OCI-LY7 (cell line): Measurements from ENCODE around the gene KRT3. TPM values are rescaled to one million over a fixed set of nuclear protein-coding genes. Genes with fewer than 3 reads are reported as not detected.
"Not testable (repeated sequence)": the region's sequence is repeated elsewhere in the genome, so short reads cannot be mapped to it uniquely, and the experiment has no call there.

Experiments used
- BruUV-seq: library from RNA; stranded (reverse); fragments of 400-500 nt; replicated peaks from 2 replicates; lab custom pipeline; 2021; lab: Mats Ljungman, UMichigan
- CTCF ChIA-PET: fragments of 300-600 bp; sonication (Branson Sonifier 250); formaldehyde crosslinking; loops from one replicate; lab custom pipeline; 2022; ENCODE audit warnings: antibody characterized with exemption; ENCODE audit not compliant: unreplicated experiment; lab: Charles Lee
- POLR2A ChIA-PET: fragments of 300-600 bp; sonication (Branson Sonifier 250); formaldehyde crosslinking; loops from one replicate; lab custom pipeline; 2022; ENCODE audit warnings: antibody characterized with exemption; lab: Charles Lee
- DNase-seq: peaks from one replicate; pipeline ENCODE4 v3.0.0-alpha.2; 2015; ENCODE audit warnings: low spot score
- H2AFZ ChIP-seq: fragments of 200-600 bp; sonication (generic), shearing (Covaris generic); 2 replicates; pipeline ENCODE4 v1.6.1; 2014; ENCODE audit warnings: mild to moderate bottlenecking, antibody characterized with exemption, low read length, moderate library complexity
- H3K27ac ChIP-seq: fragments of 200-600 bp; sonication (generic); 2 replicates; pipeline ENCODE4 v1.5.1; 2014; ENCODE audit warnings: mixed run types, low read depth, mild to moderate bottlenecking, moderate library complexity, low read length, inconsistent platforms; ENCODE audit not compliant: poor library complexity, severe bottlenecking
- H3K36me3 ChIP-seq: fragments of 200-600 bp; sonication (generic); 2 replicates; pipeline ENCODE4 v1.6.1; 2014; ENCODE audit warnings: mild to moderate bottlenecking, antibody characterized with exemption, low read length, moderate library complexity, mixed read lengths; ENCODE audit not compliant: insufficient read depth
- H3K4me1 ChIP-seq: fragments of 200-600 bp; sonication (generic); 2 replicates; pipeline ENCODE4 v1.5.1; 2014; ENCODE audit warnings: mild to moderate bottlenecking, low read length; ENCODE audit not compliant: insufficient read depth, poor library complexity, severe bottlenecking
- H3K4me2 ChIP-seq: fragments of 200-600 bp; sonication (generic); 2 replicates; pipeline ENCODE4 v1.6.1; 2014; ENCODE audit warnings: mild to moderate bottlenecking, low read length
- H3K4me3 ChIP-seq: fragments of 200-600 bp; sonication (generic); 2 replicates; pipeline ENCODE4 v1.5.1; 2014; ENCODE audit warnings: mild to moderate bottlenecking, low read depth, low read length; ENCODE audit not compliant: poor library complexity, severe bottlenecking
- H3K79me2 ChIP-seq: fragments of 200-600 bp; sonication (generic); 2 replicates; pipeline ENCODE4 v1.6.1; 2016; ENCODE audit warnings: low read depth, mild to moderate bottlenecking, low read length, moderate library complexity, mixed read lengths; ENCODE audit not compliant: insufficient read depth
- H3K9me2 ChIP-seq: fragments of 200-600 bp; sonication (generic); 2 replicates; pipeline ENCODE4 v1.6.1; 2016; ENCODE audit warnings: mild to moderate bottlenecking, low read length, mixed read lengths; ENCODE audit not compliant: insufficient read depth
- H3K9me3 ChIP-seq: fragments of 200-600 bp; sonication (generic); 2 replicates; pipeline ENCODE4 v1.6.1; 2014; ENCODE audit warnings: mild to moderate bottlenecking, mixed run types, low read length, mixed read lengths
- H4K20me1 ChIP-seq: fragments of 200-600 bp; sonication (generic); 2 replicates; pipeline ENCODE4 v1.6.1; 2014; ENCODE audit warnings: mild to moderate bottlenecking, antibody characterized with exemption, low read length, moderate library complexity, mixed read lengths; ENCODE audit not compliant: insufficient read depth
- EZH2phosphoT487 ChIP-seq: fragments of 200-600 bp; sonication (generic); IDR thresholded peaks from 2 replicates; pipeline ENCODE4 v1.6.1; 2018; ENCODE audit warnings: low read depth, borderline replicate concordance, mild to moderate bottlenecking, mixed run types, antibody characterized with exemption, low read length, moderate library complexity, mixed read lengths
- intact Hi-C: fragments of 100-400 bp; cut with micrococcal nuclease; formaldehyde crosslinking; loops from one replicate; pipeline ENCODE4 v1.10.0; 2022; ENCODE audit not compliant: unreplicated experiment
- total RNA-seq, 2 experiments: library from RNA; depleted of rRNA in 1 of 2; stranded (reverse); fragments of >200 nt in 1 of 2; shearing (Covaris generic) in 1 of 2; gene quantifications; 2 replicates each; pipeline ENCODE4 v1.2.3, GENCODE V29; 2014 to 2022
- TF ChIP-seq, protein P1 (sequence below): fragments of 200-600 bp; sonication (generic); conservative IDR thresholded peaks from 2 replicates; pipeline ENCODE4 v1.5.1; 2014; ENCODE audit warnings: mild to moderate bottlenecking, antibody characterized with exemption, low read length, moderate library complexity, mixed read lengths

KRT3 gene
- total RNA-seq, 2 experiments from 2014 or later = not detected

DNA sequence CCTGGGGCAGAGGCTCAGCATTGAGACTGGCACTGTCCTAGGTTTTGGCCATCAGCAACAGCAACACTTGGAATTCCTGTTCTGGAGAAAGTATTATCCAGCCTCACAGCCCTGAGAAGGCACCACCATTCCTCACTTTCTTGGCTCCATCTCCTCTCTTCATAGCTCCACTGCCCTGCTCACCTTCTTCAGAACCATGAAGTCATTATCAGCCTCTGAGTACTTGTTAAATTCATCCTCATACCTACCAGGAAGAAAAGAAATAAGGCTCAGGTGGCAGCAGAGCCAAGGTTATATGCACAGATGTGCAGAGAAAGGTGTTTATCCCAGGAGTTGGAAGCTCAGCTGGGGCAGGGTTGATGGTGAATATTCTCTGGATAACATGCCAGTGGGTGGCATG is 44.1 kb downstream of the KRT3 start:
- no TSS peak for BruUV-seq
- H3K4me1 ChIP-seq = no peaks in the 10 kb centered on the region
- POLR2A ChIA-PET = no interaction called here
- no peak overlapping the region for H3K27ac ChIP-seq
- no peaks in the 10 kb centered on the region for H3K9me3 ChIP-seq
- no peaks in the 10 kb centered on the region for H3K79me2 ChIP-seq
- DNase-seq = no peak
- intact Hi-C loops = no loop called here
- CTCF ChIA-PET = no interaction called here
- no peaks in the 10 kb centered on the region for H3K36me3 ChIP-seq
- no peak overlapping the region for H3K4me3 ChIP-seq
- TF ChIP-seq EZH2phosphoT487 = no peak
- TF ChIP-seq, protein P1, sequence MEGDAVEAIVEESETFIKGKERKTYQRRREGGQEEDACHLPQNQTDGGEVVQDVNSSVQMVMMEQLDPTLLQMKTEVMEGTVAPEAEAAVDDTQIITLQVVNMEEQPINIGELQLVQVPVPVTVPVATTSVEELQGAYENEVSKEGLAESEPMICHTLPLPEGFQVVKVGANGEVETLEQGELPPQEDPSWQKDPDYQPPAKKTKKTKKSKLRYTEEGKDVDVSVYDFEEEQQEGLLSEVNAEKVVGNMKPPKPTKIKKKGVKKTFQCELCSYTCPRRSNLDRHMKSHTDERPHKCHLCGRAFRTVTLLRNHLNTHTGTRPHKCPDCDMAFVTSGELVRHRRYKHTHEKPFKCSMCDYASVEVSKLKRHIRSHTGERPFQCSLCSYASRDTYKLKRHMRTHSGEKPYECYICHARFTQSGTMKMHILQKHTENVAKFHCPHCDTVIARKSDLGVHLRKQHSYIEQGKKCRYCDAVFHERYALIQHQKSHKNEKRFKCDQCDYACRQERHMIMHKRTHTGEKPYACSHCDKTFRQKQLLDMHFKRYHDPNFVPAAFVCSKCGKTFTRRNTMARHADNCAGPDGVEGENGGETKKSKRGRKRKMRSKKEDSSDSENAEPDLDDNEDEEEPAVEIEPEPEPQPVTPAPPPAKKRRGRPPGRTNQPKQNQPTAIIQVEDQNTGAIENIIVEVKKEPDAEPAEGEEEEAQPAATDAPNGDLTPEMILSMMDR = no peak
- no peaks in the 10 kb centered on the region for H3K9me2 ChIP-seq
- no peak overlapping the region for H3K4me2 ChIP-seq
- no peaks in the 10 kb centered on the region for H4K20me1 ChIP-seq
- H2AFZ ChIP-seq = no peak overlapping the region

DNA sequence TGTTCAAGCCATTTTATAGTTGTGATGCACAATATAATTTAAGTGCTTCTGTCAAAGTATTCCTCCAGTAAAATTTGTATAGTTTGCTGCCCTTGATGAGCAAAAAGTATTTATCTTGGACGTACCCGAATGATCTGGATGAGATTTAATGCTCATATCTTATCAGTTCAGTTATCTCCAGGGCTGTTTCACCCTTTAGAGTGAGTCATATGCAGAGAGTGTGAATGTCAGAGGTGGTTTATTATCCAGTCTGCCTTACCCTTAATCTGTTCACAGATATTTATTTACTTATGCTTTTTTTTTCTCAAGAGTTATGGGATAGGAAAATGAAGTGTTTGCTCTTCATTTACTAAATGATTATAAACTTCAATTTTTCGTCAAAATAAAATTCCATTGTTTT is 45.4 kb downstream of the KRT3 start:
- H2AFZ ChIP-seq, H3K79me2 ChIP-seq, intact Hi-C loops, H4K20me1 ChIP-seq, H3K36me3 ChIP-seq, H3K27ac ChIP-seq, H3K9me2 ChIP-seq, H3K4me3 ChIP-seq, BruUV-seq, H3K9me3 ChIP-seq, DNase-seq, H3K4me2 ChIP-seq, CTCF ChIA-PET, POLR2A ChIA-PET, H3K4me1 ChIP-seq: not testable (repeated sequence)

DNA sequence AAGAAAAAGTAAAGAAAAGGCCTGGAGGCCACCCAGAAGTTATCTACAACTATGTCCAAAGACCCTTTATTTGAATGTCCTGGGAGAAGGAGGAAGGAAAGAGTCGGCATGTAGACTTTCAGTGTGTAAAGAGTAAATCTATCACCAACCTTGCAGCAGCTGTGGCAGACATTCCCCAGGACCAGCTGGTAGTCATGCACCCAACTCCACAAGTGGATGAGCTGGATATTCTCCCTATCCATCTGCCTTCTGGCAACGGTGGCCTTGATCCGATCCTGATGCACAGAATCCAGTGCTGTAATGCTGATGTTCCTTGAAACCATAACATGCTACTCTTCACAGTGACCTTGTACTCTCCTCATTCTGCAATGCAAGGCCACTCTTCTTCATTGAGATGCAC is 46.1 kb downstream of the KRT3 start:
- ChIA-PET CTCF (no interaction called here), POLR2A (no interaction called here)
- H3K4me3 ChIP-seq = no peak overlapping the region
- no peak for DNase-seq
- H3K9me2 ChIP-seq = no peaks in the 10 kb centered on the region
- no peaks in the 10 kb centered on the region for H4K20me1 ChIP-seq
- no peaks in the 10 kb centered on the region for H3K36me3 ChIP-seq
- no peaks in the 10 kb centered on the region for H3K79me2 ChIP-seq
- no peak overlapping the region for H3K27ac ChIP-seq
- H2AFZ ChIP-seq = no peak overlapping the region
- BruUV-seq = no TSS peak
- H3K9me3 ChIP-seq = no peaks in the 10 kb centered on the region
- TF ChIP-seq EZH2phosphoT487 = no peak
- TF ChIP-seq, protein P1 = no peak
- H3K4me1 ChIP-seq = no peaks in the 10 kb centered on the region
- intact Hi-C loops = no loop called here
- no peak overlapping the region for H3K4me2 ChIP-seq
